GM12875 (cell line): Measurements from ENCODE around the gene PXN.
"Not testable (repeated sequence)": the region's sequence is repeated elsewhere in the genome, so short reads cannot be mapped to it uniquely, and the experiment has no call there.

ENCODE experiments used
- H3K4me3 ChIP-seq: one replicate; pipeline ENCODE4 v1.5.1; 2011; ENCODE audit warnings: low read depth, low read length, control low read depth
- CTCF ChIP-seq: IDR thresholded peaks from 2 replicates; pipeline ENCODE4 v1.5.1; 2011; ENCODE audit warnings: low read depth, mild to moderate bottlenecking, control low read depth, inconsistent platforms, low read length, moderate library complexity, borderline replicate concordance; ENCODE audit not compliant: insufficient read depth

PXN gene

GRCh38 chr12:120241561-120242274, 23.8 kb downstream of the PXN start:
- TF ChIP-seq CTCF: no peak
- H3K4me3 ChIP-seq: no peak overlapping the region

GRCh38 chr12:120240495-120240833, 25.1 kb downstream of the PXN start:
- TF ChIP-seq CTCF: no peak
- H3K4me3 ChIP-seq: no peak overlapping the region

- no peak for TF ChIP-seq CTCF
- H3K4me3 ChIP-seq: no peak overlapping the region
These were observed 25.6 kb downstream of the PXN start for GRCh38 chr12:120239776-120240494.

- TF ChIP-seq CTCF: no peak
- no peak overlapping the region for H3K4me3 ChIP-seq
These were observed 26.6 kb downstream of the PXN start for GRCh38 chr12:120238839-120239445.

- H3K4me3 ChIP-seq: no peak overlapping the region
These were observed 27.3 kb downstream of the PXN start for GRCh38 chr12:120238217-120238616.

GRCh38 chr12:120237360-120238171, 28.0 kb downstream of the PXN start:
- no peak overlapping the region for H3K4me3 ChIP-seq
- TF ChIP-seq CTCF: no peak

More at GRCh38 chr12:120238217-120238616, 27.3 kb downstream of the PXN start:
- no peak for TF ChIP-seq CTCF

GRCh38 chr12:120236809-120237208, 28.7 kb downstream of the PXN start:
- H3K4me3 ChIP-seq: not testable (repeated sequence)
